Measurements from ENCODE around the gene ANAPC2. TPM values are rescaled to one million over a fixed set of nuclear protein-coding genes. Genes with fewer than 3 reads are reported as not detected.

The ANAPC2 gene
- total RNA-seq, 1 donor from 2014 or later, result 58.2 TPM

GRCh38 chr9:137130176-137130755, 58.1 kb downstream of the ANAPC2 start:
- no peak for DNase-seq
- peak in 1 of 2 donors; percentile 28 for ATAC-seq
- H3K4me1 ChIP-seq, result peaks cover 31% of the 10 kb centered on the region
- no peaks in the 10 kb centered on the region for H3K9me3 ChIP-seq
- TF ChIP-seq CTCF (IDR thresholded peaks at IDR 0.05), result no peak
- H3K27me3 ChIP-seq (ENCODE audit: low read depth), result peaks cover 28% of the 10 kb centered on the region
- intact Hi-C loops (cut with DNase I), result no loop called here
- H3K27ac ChIP-seq, result peak overlapping the region; percentile 80
- no peaks in the 10 kb centered on the region for H3K36me3 ChIP-seq
- peak overlapping the region; percentile 80 for H3K4me3 ChIP-seq

- H3K9me3 ChIP-seq, result no peaks in the 10 kb centered on the region
- ATAC-seq (peak; percentile 98), DNase-seq (peak; percentile 95)
- peaks cover 23% of the 10 kb centered on the region for H3K27me3 ChIP-seq (ENCODE audit: low read depth)
- intact Hi-C loops (cut with DNase I), result no loop called here
- peak overlapping the region; percentile 80 for H3K27ac ChIP-seq
- no peaks in the 10 kb centered on the region for H3K36me3 ChIP-seq
- TF ChIP-seq CTCF (IDR thresholded peaks at IDR 0.05), result no peak
- peaks cover 31% of the 10 kb centered on the region for H3K4me1 ChIP-seq
- peak overlapping the region; percentile 80 for H3K4me3 ChIP-seq
Observed at GRCh38 chr9:137129456-137130175, 58.7 kb downstream of the ANAPC2 start.

DNA sequence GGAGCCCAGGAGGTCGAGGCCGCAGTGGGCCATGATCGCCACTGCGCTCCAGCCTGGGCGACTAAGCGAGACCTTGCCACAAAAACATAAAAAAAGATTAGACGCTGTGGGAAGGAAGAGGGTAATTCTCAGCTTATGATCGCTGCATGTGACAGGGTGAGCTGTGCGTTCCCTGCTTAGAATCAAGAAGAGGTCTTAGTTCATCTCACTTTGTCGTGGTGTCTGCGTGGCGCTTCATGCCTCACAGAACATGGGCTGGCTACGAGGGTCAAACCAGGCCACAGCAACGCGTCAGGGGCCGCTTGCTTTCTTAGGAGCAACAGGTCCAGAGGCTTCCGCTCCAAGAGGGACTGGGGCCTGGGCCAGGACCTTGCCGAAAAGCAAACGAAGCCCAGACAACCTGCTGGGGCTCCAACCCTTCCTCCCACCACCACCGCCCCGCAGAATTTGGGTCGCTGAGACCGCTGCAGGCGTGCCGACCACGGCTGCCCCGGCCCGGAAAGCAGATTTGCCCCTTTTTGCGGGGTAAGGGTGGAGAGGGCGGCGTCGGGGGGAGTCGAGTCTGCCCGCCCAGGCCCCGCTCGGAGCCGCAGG, 59.4 kb downstream of the ANAPC2 start:
- peak; percentile 4 to 18 for ATAC-seq
- peak overlapping the region; percentile 80 for H3K27ac ChIP-seq

DNA sequence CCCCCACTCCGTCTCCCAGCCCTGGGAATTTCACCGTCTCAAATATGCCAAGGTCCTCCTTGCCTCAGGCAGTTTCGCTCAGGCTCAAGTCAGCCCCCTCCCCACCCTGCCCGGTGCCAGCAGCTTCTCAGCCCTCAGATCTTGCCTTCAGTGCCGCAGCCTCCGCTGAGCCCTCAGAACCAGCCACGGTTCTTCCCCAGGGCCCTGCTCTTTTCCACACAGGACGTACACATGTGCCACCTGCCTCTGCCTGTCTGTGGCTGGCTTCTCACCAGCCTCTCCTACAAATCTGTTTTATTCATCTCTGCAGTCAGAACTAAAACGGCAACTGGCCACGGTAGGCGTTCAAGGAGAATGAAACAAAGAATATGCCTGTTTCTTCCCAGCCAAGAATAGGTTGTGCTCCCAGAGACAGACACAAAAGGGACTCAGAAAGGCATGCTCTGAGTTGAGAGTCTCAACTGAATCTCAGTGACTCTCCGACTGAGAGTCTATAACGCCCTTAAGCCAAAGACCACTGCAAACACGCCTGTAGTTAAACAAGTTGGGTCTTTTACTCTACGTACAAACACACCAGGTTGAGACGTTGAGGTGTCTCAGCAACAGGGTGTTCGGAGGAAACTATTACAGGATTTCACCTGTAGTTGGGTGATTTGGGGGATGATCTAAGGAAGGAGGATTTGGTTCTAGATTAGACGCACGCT, 60.0 kb downstream of the ANAPC2 start:
- no peak for TF ChIP-seq CTCF (IDR thresholded peaks at IDR 0.05)
- Histone ChIP-seq H3K9me3 (no peaks in the 10 kb centered on the region), H3K36me3 (no peaks in the 10 kb centered on the region), H3K4me1 (peaks cover 31% of the 10 kb centered on the region), H3K27me3 (ENCODE audit: low read depth) (peaks cover 15% of the 10 kb centered on the region), H3K27ac (peak overlapping the region; percentile 80), H3K4me3 (peak overlapping the region; percentile 80)
- intact Hi-C loops (cut with DNase I), result no loop called here
- ATAC-seq (no peak), DNase-seq (no peak)

More for the DNA sequence above, 59.4 kb downstream of the ANAPC2 start:
- peaks cover 21% of the 10 kb centered on the region for H3K27me3 ChIP-seq (ENCODE audit: low read depth)
- no peak for DNase-seq
- peak overlapping the region; percentile 80 for H3K4me3 ChIP-seq
- TF ChIP-seq CTCF (IDR thresholded peaks at IDR 0.05), result no peak
- H3K4me1 ChIP-seq, result peaks cover 31% of the 10 kb centered on the region
- no peaks in the 10 kb centered on the region for H3K9me3 ChIP-seq
- intact Hi-C loops (cut with DNase I), result no loop called here
- no peaks in the 10 kb centered on the region for H3K36me3 ChIP-seq

- Histone ChIP-seq H3K4me3 (peak overlapping the region; percentile 80), H3K36me3 (no peaks in the 10 kb centered on the region), H3K27me3 (ENCODE audit: low read depth) (peaks cover 8% of the 10 kb centered on the region), H3K27ac (peak overlapping the region; percentile 80), H3K9me3 (no peaks in the 10 kb centered on the region), H3K4me1 (peaks cover 31% of the 10 kb centered on the region)
- peak; percentile 6 to 41 for ATAC-seq
- no peak for TF ChIP-seq CTCF (IDR thresholded peaks at IDR 0.05)
- intact Hi-C loops (cut with DNase I), result no loop called here
- DNase-seq, result no peak
Observed at GRCh38 chr9:137127301-137128157, 60.8 kb downstream of the ANAPC2 start.
